ENCODE results near the gene ASB5.

GRCh38 chr4:176222149-176222548 lies 46.9 kb downstream of the ASB5 start:
- TF ChIP-seq ZNF70 (CRISPR knock-in tag; IDR thresholded peaks at IDR 0.05) (no peak), CSRNP3 (CRISPR knock-in tag; IDR thresholded peaks at IDR 0.05) (no peak), CSDC2 (CRISPR knock-in tag; IDR thresholded peaks at IDR 0.05) (no peak), CREB5 (CRISPR knock-in tag; IDR thresholded peaks at IDR 0.05; ENCODE audit: low read depth) (no peak), PATZ1 (CRISPR knock-in tag; IDR thresholded peaks at IDR 0.05; ENCODE audit: borderline replicate concordance) (no peak), ISL1 (CRISPR knock-in tag; IDR thresholded peaks at IDR 0.05) (no peak)
